K562 (cell line): ENCODE results near the gene BCAR1. TPM values are rescaled to one million over a fixed set of nuclear protein-coding genes. Genes with fewer than 3 reads are reported as not detected.

Experiments used
- ATAC-seq: fragments of 200-7000 bp; cut with Tn5 transposase; 3 replicates; pipeline ENCODE4 v1.9.1; 2020; ENCODE audit warnings: moderate library complexity
- BruUV-seq: library from RNA; stranded (reverse); fragments of 400-500 nt; replicated peaks from 2 replicates; lab custom pipeline; 2021; lab: Mats Ljungman, UMichigan
- CTCF ChIA-PET: fragments of 300-600 bp; formaldehyde crosslinking; extraction: SDS; loops from one replicate; lab custom pipeline; 2021; ENCODE audit warnings: low intra/inter-chr PET ratio; lab: Yijun Ruan, JAX
- POLR2A ChIA-PET: fragments of 300-600, 350-650 bp; sonication (Branson Sonifier 250); formaldehyde crosslinking; extraction: SDS; loops from one replicate; lab custom pipeline; 2021; ENCODE audit warnings: antibody characterized with exemption, inconsistent platforms; lab: Yijun Ruan, JAX
- DNase-seq, 4 experiments: peaks; one replicate each; pipeline versions ENCODE4 v3.0.0 to v3.0.0-alpha.2; 2011 to 2018; ENCODE audit warnings: low spot score in 3 of 4, mixed read lengths in 3 of 4; ENCODE audit errors: extremely low read depth in 1 of 4
- FAIRE-seq: peaks from 2 replicates; lab custom pipeline; 2011; peaks lifted over from hg19 to GRCh38; lab: Jason Lieb, UNC
- H2AFZ ChIP-seq: 2 replicates; pipeline ENCODE4 v1.6.0; 2011; ENCODE audit warnings: low read depth, low read length, control low read depth, inconsistent platforms
- H3K27ac ChIP-seq: fragments of 200-600 bp; 3 replicates; pipeline ENCODE4 v1.8.0; 2011; ENCODE audit warnings: low read depth, mild to moderate bottlenecking, control low read depth, inconsistent platforms, low read length, moderate library complexity, mixed read lengths; ENCODE audit errors: extremely low read depth
- H3K27me3 ChIP-seq, 2 experiments: fragments of 300-600 bp in 1 of 2; 2 replicates in 1 of 2; 3 replicates in 1 of 2; pipeline versions ENCODE4 v1.6.0 to v1.8.0; 2011; ENCODE audit warnings: inconsistent platforms in 2 of 2, low read length in 2 of 2, mild to moderate bottlenecking in 1 of 2, mixed read lengths in 1 of 2, moderate library complexity in 1 of 2; ENCODE audit not compliant: control insufficient read depth in 2 of 2, insufficient read depth in 2 of 2
- H3K36me3 ChIP-seq: fragments of 300-600 bp; 3 replicates; pipeline ENCODE4 v1.8.0; 2011; ENCODE audit warnings: mild to moderate bottlenecking, low read length, inconsistent platforms; ENCODE audit not compliant: control insufficient read depth, insufficient read depth
- H3K4me1 ChIP-seq, 2 experiments: fragments of 200-600 bp in 1 of 2; replicated peaks in 1 of 2; 2 replicates in 1 of 2; 3 replicates in 1 of 2; pipeline versions ENCODE4 v1.5.1 to v1.8.0; 2011; ENCODE audit warnings: inconsistent platforms in 2 of 2, low read length in 2 of 2, mild to moderate bottlenecking in 1 of 2, mixed read lengths in 1 of 2, moderate library complexity in 1 of 2; ENCODE audit not compliant: control insufficient read depth in 2 of 2, insufficient read depth in 2 of 2
- H3K4me2 ChIP-seq: 2 replicates; pipeline ENCODE4 v1.6.1; 2011; ENCODE audit warnings: low read length, control low read depth, inconsistent platforms, mixed read lengths; ENCODE audit not compliant: insufficient read depth
- H3K4me3 ChIP-seq: fragments of 200-600 bp; sonication (generic), shearing (Covaris generic); 2 replicates; pipeline ENCODE4 v1.5.1; 2016; ENCODE audit warnings: control low read depth, inconsistent platforms
- H3K79me2 ChIP-seq: fragments of 200-600 bp; 3 replicates; pipeline ENCODE4 v1.8.0; 2011; ENCODE audit warnings: low read length, inconsistent platforms; ENCODE audit not compliant: control insufficient read depth, insufficient read depth
- H3K9ac ChIP-seq, 2 experiments: 2 replicates each; pipeline versions ENCODE4 v1.6.0 to v1.6.1; 2011; ENCODE audit warnings: low read depth in 2 of 2, low read length in 2 of 2, control low read depth in 1 of 2, inconsistent platforms in 1 of 2, mild to moderate bottlenecking in 1 of 2, mixed read lengths in 1 of 2; ENCODE audit not compliant: insufficient read depth in 1 of 2
- H3K9me1 ChIP-seq: one replicate; pipeline ENCODE4 v1.6.0; 2011; ENCODE audit warnings: inconsistent platforms, mild to moderate bottlenecking, low read length, moderate library complexity; ENCODE audit not compliant: control insufficient read depth, insufficient read depth
- H3K9me3 ChIP-seq: replicated peaks from 2 replicates; pipeline ENCODE4 v1.5.1; 2011; ENCODE audit warnings: low read depth, low read length, inconsistent platforms; ENCODE audit not compliant: control insufficient read depth, insufficient read depth
- H4K20me1 ChIP-seq: replicated peaks from 2 replicates; pipeline ENCODE4 v1.6.1; 2011; ENCODE audit warnings: low read length, inconsistent platforms, mixed read lengths; ENCODE audit not compliant: control insufficient read depth, insufficient read depth
- BHLHE40 ChIP-seq: IDR thresholded peaks from 2 replicates; pipeline ENCODE4 v1.6.1; 2011; ENCODE audit warnings: low read length, improper control_type of control experiment
- HSF4 ChIP-seq: fragments of 250-450 bp; sonication (Bioruptor Pico); IDR thresholded peaks from 2 replicates; pipeline ENCODE4 v2.1.2; 2022; ENCODE audit warnings: mild to moderate bottlenecking, moderate library complexity, borderline replicate concordance
- OTX1 ChIP-seq: fragments of 450-650 bp; formaldehyde crosslinking; IDR thresholded peaks from 2 replicates; pipeline ENCODE4 v1.4.0; 2022; ENCODE audit warnings: mild to moderate bottlenecking
- PHF21A ChIP-seq: fragments of 450-650 bp; IDR thresholded peaks from 2 replicates; pipeline ENCODE4 v1.6.1; 2017; ENCODE audit warnings: low read depth, borderline replicate concordance
- SRSF9 ChIP-seq: fragments of 200-400 bp; formaldehyde crosslinking; IDR thresholded peaks from 2 replicates; pipeline ENCODE4 v1.6.1; 2017; ENCODE audit warnings: low read depth, low read length, borderline replicate concordance
- WHSC1 ChIP-seq: IDR thresholded peaks from one replicate; pipeline ENCODE4 v1.6.1; 2012; ENCODE audit warnings: low read length, control low read depth, inconsistent platforms
- ZBTB17 ChIP-seq: fragments of 450-650 bp; formaldehyde crosslinking; IDR thresholded peaks from 2 replicates; pipeline ENCODE4 v1.4.0; 2020; ENCODE audit warnings: mild to moderate bottlenecking
- WGBS: fragments of 100-300 bp; shearing (Covaris generic); methylation state at CpG from one replicate; pipeline ENCODE4 v1.1.6; 2016; ENCODE audit warnings: low coverage, mixed read lengths; ENCODE audit not compliant: insufficient coverage; ENCODE audit errors: missing lambda C conversion rate; 5-methylcytosine and 5-hydroxymethylcytosine counted together
- in situ Hi-C: fragments of 300-500 bp; cut with MboI; formaldehyde crosslinking; loops from 4 replicates; pipeline ENCODE4 v1.15.0; 2018; ENCODE audit warnings: inconsistent platforms, mixed read lengths
- intact Hi-C: fragments of 100-400 bp; cut with micrococcal nuclease; formaldehyde crosslinking; loops from 2 replicates; pipeline ENCODE4 v1.14.2; 2022
- polyA plus RNA-seq, 8 experiments: library from polyadenylated mRNA; depleted of rRNA in 4 of 8; stranded (reverse) in 5 of 8; unstranded in 3 of 8; fragments of >200 nt; fragmentation: Nextera tagmentation in 2 of 8; fragmentation: Illumina TruSeq in 1 of 8; extraction: Ambion mirVana in 2 of 8; extraction: Trizol in 1 of 8; gene quantifications; 2 replicates each; pipeline versions ENCODE4 v1.2.1 to v1.2.3, GENCODE V29; 2011 to 2014; ENCODE audit warnings: inconsistent platforms in 1 of 8, missing spikeins in 1 of 8
- total RNA-seq, 7 experiments: library from RNA; depleted of rRNA in 6 of 7; stranded (reverse); fragments of >200 nt in 6 of 7; fragmentation: Illumina TruSeq in 2 of 7; extraction: Trizol in 2 of 7; gene quantifications; 2 replicates each; pipeline versions ENCODE4 v1.2.1 to v1.2.3, GENCODE V29; 2011 to 2021; ENCODE audit warnings: low replicate concordance in 1 of 7
- TF ChIP-seq, protein P1 (sequence below): fragments of 250-450 bp; sonication (Bioruptor Pico); IDR thresholded peaks from 2 replicates; pipeline ENCODE4 v1.5.0; 2022; ENCODE audit warnings: mild to moderate bottlenecking
- TF ChIP-seq, protein P2 (sequence below): IDR thresholded peaks from 2 replicates; pipeline ENCODE4 v1.6.1; 2012; ENCODE audit warnings: low read depth, low read length, improper control_type of control experiment, borderline replicate concordance

Gene BCAR1
- total and polyA plus RNA-seq, 9 of the 15 experiments (the other 6 are each of a cell fraction or from before 2014, with no cell fraction given) = 0.10 to 26.3 (median 3.6) TPM

GRCh38 chr16:75208861-75209505, 42.4 kb downstream of the BCAR1 start (continued):
- TF ChIP-seq HSF4 (CRISPR knock-in tag) (no peak), SRSF9 (no peak), WHSC1 (no peak), ZBTB17 (no peak)
- TF ChIP-seq, protein P1, sequence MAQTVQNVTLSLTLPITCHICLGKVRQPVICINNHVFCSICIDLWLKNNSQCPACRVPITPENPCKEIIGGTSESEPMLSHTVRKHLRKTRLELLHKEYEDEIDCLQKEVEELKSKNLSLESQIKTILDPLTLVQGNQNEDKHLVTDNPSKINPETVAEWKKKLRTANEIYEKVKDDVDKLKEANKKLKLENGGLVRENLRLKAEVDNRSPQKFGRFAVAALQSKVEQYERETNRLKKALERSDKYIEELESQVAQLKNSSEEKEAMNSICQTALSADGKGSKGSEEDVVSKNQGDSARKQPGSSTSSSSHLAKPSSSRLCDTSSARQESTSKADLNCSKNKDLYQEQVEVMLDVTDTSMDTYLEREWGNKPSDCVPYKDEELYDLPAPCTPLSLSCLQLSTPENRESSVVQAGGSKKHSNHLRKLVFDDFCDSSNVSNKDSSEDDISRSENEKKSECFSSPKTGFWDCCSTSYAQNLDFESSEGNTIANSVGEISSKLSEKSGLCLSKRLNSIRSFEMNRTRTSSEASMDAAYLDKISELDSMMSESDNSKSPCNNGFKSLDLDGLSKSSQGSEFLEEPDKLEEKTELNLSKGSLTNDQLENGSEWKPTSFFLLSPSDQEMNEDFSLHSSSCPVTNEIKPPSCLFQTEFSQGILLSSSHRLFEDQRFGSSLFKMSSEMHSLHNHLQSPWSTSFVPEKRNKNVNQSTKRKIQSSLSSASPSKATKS = no peak

DNA sequence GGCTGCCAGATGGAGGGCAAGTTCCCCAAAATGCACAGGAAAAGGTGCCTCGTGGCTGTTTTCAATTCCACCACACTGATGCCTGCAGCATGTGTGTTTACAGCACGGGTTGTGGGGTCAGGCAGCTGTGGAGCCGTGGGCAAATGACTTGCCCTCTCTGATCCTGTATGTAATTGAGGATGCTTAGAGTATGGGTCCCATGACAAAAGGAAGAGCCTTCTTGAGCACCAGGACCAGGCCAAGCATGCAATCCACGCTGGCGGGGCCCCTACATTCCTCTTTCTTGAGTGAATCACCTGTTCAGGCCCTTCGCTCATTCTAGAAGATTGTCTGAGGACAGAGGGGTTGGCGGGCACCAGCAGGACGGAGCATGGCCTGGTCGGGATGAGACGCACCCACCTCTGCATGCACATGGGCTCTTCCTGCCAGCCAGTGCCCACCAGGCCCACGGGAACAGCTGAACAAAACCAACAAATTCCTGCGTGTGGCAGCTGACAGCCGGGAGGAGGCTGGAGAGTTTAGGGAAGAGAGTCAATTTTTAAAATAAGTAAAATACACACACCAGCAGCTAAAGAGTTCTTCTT, 43.1 kb downstream of the BCAR1 start:
- ChIA-PET POLR2A (no interaction called here), CTCF (no interaction called here)
- H3K4me1 ChIP-seq = peaks cover 0 to 17% of the 10 kb centered on the region in 2 experiments; a peak in 2 of 5 replicates
- intact Hi-C loops (no loop called here), in situ Hi-C loops (loop anchor here (25.0 kb wide), 1 partner anchor 1979 kb away; the partner anchor contains the start of genes MON1B and SYCE1L)
- FAIRE-seq (no peak), DNase-seq (no peak), ATAC-seq (no peak)
- BruUV-seq = no TSS peak
- H4K20me1 ChIP-seq = no peaks in the 10 kb centered on the region
- TF ChIP-seq PHF21A (no peak), BHLHE40 (no peak), OTX1 (CRISPR knock-in tag) (no peak)
- TF ChIP-seq, protein P2, sequence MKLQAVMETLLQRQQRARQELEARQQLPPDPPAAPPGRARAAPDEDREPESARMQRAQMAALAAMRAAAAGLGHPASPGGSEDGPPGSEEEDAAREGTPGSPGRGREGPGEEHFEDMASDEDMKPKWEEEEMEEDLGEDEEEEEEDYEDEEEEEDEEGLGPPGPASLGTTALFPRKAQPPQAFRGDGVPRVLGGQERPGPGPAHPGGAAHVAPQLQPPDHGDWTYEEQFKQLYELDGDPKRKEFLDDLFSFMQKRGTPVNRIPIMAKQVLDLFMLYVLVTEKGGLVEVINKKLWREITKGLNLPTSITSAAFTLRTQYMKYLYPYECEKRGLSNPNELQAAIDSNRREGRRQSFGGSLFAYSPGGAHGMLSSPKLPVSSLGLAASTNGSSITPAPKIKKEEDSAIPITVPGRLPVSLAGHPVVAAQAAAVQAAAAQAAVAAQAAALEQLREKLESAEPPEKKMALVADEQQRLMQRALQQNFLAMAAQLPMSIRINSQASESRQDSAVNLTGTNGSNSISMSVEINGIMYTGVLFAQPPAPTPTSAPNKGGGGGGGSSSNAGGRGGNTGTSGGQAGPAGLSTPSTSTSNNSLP = no peak
- H3K79me2 ChIP-seq = no peaks in the 10 kb centered on the region
- H3K9ac ChIP-seq = no peak overlapping the region
- no peak overlapping the region for H3K4me2 ChIP-seq
- peaks cover 39 to 84% of the 10 kb centered on the region in 2 experiments for H3K27me3 ChIP-seq
- 6% methylated on average over 13 of the region's 13 CpGs for WGBS
- H3K9me1 ChIP-seq = no peaks in the 10 kb centered on the region
- H2AFZ ChIP-seq = no peak overlapping the region
- no peaks in the 10 kb centered on the region for H3K36me3 ChIP-seq
- no peak overlapping the region for H3K4me3 ChIP-seq
- H3K9me3 ChIP-seq = no peaks in the 10 kb centered on the region
- no peak overlapping the region for H3K27ac ChIP-seq
